ENCODE measurements around the gene CSMD2.

The CSMD2 gene

GRCh38 chr1:33469691-33470090, 695.3 kb downstream of the CSMD2 start:
- no peak for FAIRE-seq

GRCh38 chr1:33468967-33469366, 696.1 kb downstream of the CSMD2 start:
- TF ChIP-seq CTCF (IDR thresholded peaks at IDR 0.05; ENCODE audit: insufficient read depth, missing control alignments), result no peak
- no peak for FAIRE-seq

More at GRCh38 chr1:33469691-33470090, 695.3 kb downstream of the CSMD2 start:
- DNase-seq (ENCODE audit: insufficient read length, low spot score), result no peak
- TF ChIP-seq CTCF (IDR thresholded peaks at IDR 0.05; ENCODE audit: insufficient read depth, missing control alignments), result no peak

GRCh38 chr1:33468531-33468930, 696.5 kb downstream of the CSMD2 start:
- DNase-seq (ENCODE audit: insufficient read length, low spot score), result no peak
- TF ChIP-seq CTCF (IDR thresholded peaks at IDR 0.05; ENCODE audit: insufficient read depth, missing control alignments), result no peak
- FAIRE-seq, result no peak

More at GRCh38 chr1:33468967-33469366, 696.1 kb downstream of the CSMD2 start:
- DNase-seq (ENCODE audit: insufficient read length, low spot score), result no peak

- DNase-seq (ENCODE audit: insufficient read length, low spot score), result no peak
- no peak for TF ChIP-seq CTCF (IDR thresholded peaks at IDR 0.05; ENCODE audit: insufficient read depth, missing control alignments)
- FAIRE-seq, result no peak
Measured at GRCh38 chr1:33468011-33468410, 697.0 kb downstream of the CSMD2 start.

GRCh38 chr1:33466159-33466558, 698.9 kb downstream of the CSMD2 start:
- no peak for FAIRE-seq
- DNase-seq (ENCODE audit: insufficient read length, low spot score), result no peak
- TF ChIP-seq CTCF (IDR thresholded peaks at IDR 0.05; ENCODE audit: insufficient read depth, missing control alignments), result no peak

GRCh38 chr1:33465316-33465715, 699.7 kb downstream of the CSMD2 start:
- FAIRE-seq (no peak), DNase-seq (ENCODE audit: insufficient read length, low spot score) (no peak)
- TF ChIP-seq CTCF (IDR thresholded peaks at IDR 0.05; ENCODE audit: insufficient read depth, missing control alignments), result no peak

- DNase-seq (ENCODE audit: insufficient read length, low spot score) (no peak), FAIRE-seq (no peak)
- TF ChIP-seq CTCF (IDR thresholded peaks at IDR 0.05; ENCODE audit: insufficient read depth, missing control alignments), result no peak
Measured at GRCh38 chr1:33464552-33464951, 700.5 kb downstream of the CSMD2 start.
